Fibroblast of lung (primary cell): ENCODE data around the gene TMEM131. TPM values are rescaled to one million over a fixed set of nuclear protein-coding genes. Genes with fewer than 3 reads are reported as not detected.

Experiments
- DNase-seq, 2 donors: peaks; one replicate each; pipeline versions ENCODE4 v3.0.0 to v3.0.0-alpha.2; 2010; ENCODE audit warnings: low read depth in 2 of 2
- H2AFZ ChIP-seq: 2 replicates; pipeline ENCODE4 v1.5.1; 2012; ENCODE audit warnings: low read length, control low read depth, inconsistent platforms
- H3K27ac ChIP-seq: 2 replicates; pipeline ENCODE4 v1.5.1; 2011; ENCODE audit warnings: low read length, control low read depth; ENCODE audit not compliant: insufficient read depth
- H3K27me3 ChIP-seq: 2 replicates; pipeline ENCODE4 v1.5.1; 2011; ENCODE audit warnings: mild to moderate bottlenecking, low read length; ENCODE audit not compliant: control insufficient read depth, insufficient read depth
- H3K36me3 ChIP-seq: 2 replicates; pipeline ENCODE4 v1.5.1; 2011; ENCODE audit warnings: low read length; ENCODE audit not compliant: control insufficient read depth, insufficient read depth
- H3K4me1 ChIP-seq: 2 replicates; pipeline ENCODE4 v1.5.1; 2011; ENCODE audit warnings: low read length; ENCODE audit not compliant: control insufficient read depth, insufficient read depth; ENCODE audit errors: extremely low read depth
- H3K4me2 ChIP-seq: 2 replicates; pipeline ENCODE4 v1.5.1; 2011; ENCODE audit warnings: low read length, control low read depth; ENCODE audit not compliant: insufficient read depth; ENCODE audit errors: extremely low read depth
- H3K4me3 ChIP-seq, 4 experiments: fragments of 200-600 bp in 1 of 4; sonication (generic) in 1 of 4; replicated peaks in 1 of 4; 2 replicates each; pipeline ENCODE4 v1.5.1; 2011 to 2016; ENCODE audit warnings: low read length in 4 of 4, low read depth in 3 of 4, mild to moderate bottlenecking in 3 of 4, control low read depth in 2 of 4, inconsistent platforms in 1 of 4, mixed read lengths in 1 of 4; ENCODE audit not compliant: insufficient read depth in 1 of 4; ENCODE audit errors: control extremely low read depth in 1 of 4
- H3K79me2 ChIP-seq: 2 replicates; pipeline ENCODE4 v1.5.1; 2012; ENCODE audit warnings: mild to moderate bottlenecking, low read length, inconsistent platforms; ENCODE audit not compliant: control insufficient read depth, insufficient read depth
- H3K9ac ChIP-seq: 2 replicates; pipeline ENCODE4 v1.5.1; 2011; ENCODE audit warnings: mild to moderate bottlenecking, low read length, control low read depth; ENCODE audit not compliant: insufficient read depth
- H3K9me3 ChIP-seq: 2 replicates; pipeline ENCODE4 v1.5.1; 2012; ENCODE audit warnings: low read depth, low read length; ENCODE audit not compliant: control insufficient read depth, insufficient read depth
- H4K20me1 ChIP-seq: 2 replicates; pipeline ENCODE4 v1.5.1; 2011; ENCODE audit warnings: low read length; ENCODE audit not compliant: control insufficient read depth, insufficient read depth; ENCODE audit errors: extremely low read depth
- CTCF ChIP-seq, 2 donors: IDR thresholded peaks in 1 of 2; conservative IDR thresholded peaks in 1 of 2; 1 replicate in 1 of 2; 2 replicates in 1 of 2; pipeline ENCODE4 v1.5.1; 2011 to 2012; ENCODE audit warnings: low read length in 2 of 2, control low read depth in 1 of 2, inconsistent platforms in 1 of 2, low read depth in 1 of 2, mild to moderate bottlenecking in 1 of 2
- EZH2 ChIP-seq: IDR thresholded peaks from 2 replicates; pipeline ENCODE4 v1.5.1; 2012; ENCODE audit warnings: low read length, control low read depth, mild to moderate bottlenecking; ENCODE audit errors: missing control alignments
- polyA plus RNA-seq, 2 donors: library from polyadenylated mRNA; depleted of rRNA in 1 of 2; stranded (reverse) in 1 of 2; unstranded in 1 of 2; fragments of >200 nt; gene quantifications; 2 replicates each; pipeline ENCODE4 v1.2.1, GENCODE V29; 2011 to 2012; ENCODE audit warnings: missing spikeins in 1 of 2
- total RNA-seq: library from RNA; depleted of rRNA; stranded (reverse); fragments of >200 nt; gene quantifications from 2 replicates; pipeline ENCODE4 v1.2.1, GENCODE V29; 2014

The TMEM131 gene
- total and polyA plus RNA-seq, 2 donors (not counting 1 experiment from before 2014, with no cell fraction given) = 18.1 to 32.4 TPM

- no peak for TF ChIP-seq EZH2
- no peak for TF ChIP-seq CTCF (conservative IDR thresholded peaks at IDR 0.05 in 1 of 2, IDR thresholded peaks at IDR 0.05 in 1 of 2; ENCODE audit: low read depth in 1 of 2, low read length in 2 of 2)
- no peak for DNase-seq
These were observed 262.3 kb downstream of the TMEM131 start for GRCh38 chr2:97733341-97734035.

GRCh38 chr2:97732436-97733340 is 263.1 kb downstream of the TMEM131 start:
- H3K27ac ChIP-seq = no peak overlapping the region
- DNase-seq = no peak
- H3K79me2 ChIP-seq = no peaks in the 10 kb centered on the region
- H3K9ac ChIP-seq = no peak overlapping the region
- no peaks in the 10 kb centered on the region for H3K9me3 ChIP-seq
- no peaks in the 10 kb centered on the region for H4K20me1 ChIP-seq
- H2AFZ ChIP-seq = no peak overlapping the region
- no peak overlapping the region for H3K4me3 ChIP-seq
- H3K27me3 ChIP-seq = no peaks in the 10 kb centered on the region
- H3K36me3 ChIP-seq = no peaks in the 10 kb centered on the region
- H3K4me1 ChIP-seq = no peaks in the 10 kb centered on the region
- H3K4me2 ChIP-seq = no peak overlapping the region
- TF ChIP-seq EZH2 (no peak), CTCF (conservative IDR thresholded peaks at IDR 0.05 in 1 of 2, IDR thresholded peaks at IDR 0.05 in 1 of 2; ENCODE audit: low read depth in 1 of 2, low read length in 2 of 2) (no peak)

More at GRCh38 chr2:97733341-97734035, 262.3 kb downstream of the TMEM131 start:
- Histone ChIP-seq H4K20me1 (no peaks in the 10 kb centered on the region), H3K27ac (no peak overlapping the region), H3K4me3 (no peak overlapping the region), H3K27me3 (no peaks in the 10 kb centered on the region), H3K9ac (no peak overlapping the region), H3K36me3 (no peaks in the 10 kb centered on the region), H3K4me1 (no peaks in the 10 kb centered on the region), H3K79me2 (no peaks in the 10 kb centered on the region), H3K9me3 (no peaks in the 10 kb centered on the region), H2AFZ (no peak overlapping the region), H3K4me2 (no peak overlapping the region)

- TF ChIP-seq EZH2 (no peak), CTCF (conservative IDR thresholded peaks at IDR 0.05 in 1 of 2, IDR thresholded peaks at IDR 0.05 in 1 of 2; ENCODE audit: low read depth in 1 of 2, low read length in 2 of 2) (no peak)
These were observed 264.3 kb downstream of the TMEM131 start for GRCh38 chr2:97731274-97732020.

More at GRCh38 chr2:97731274-97732020, 264.3 kb downstream of the TMEM131 start:
- Histone ChIP-seq H3K9me3 (no peaks in the 10 kb centered on the region), H3K27me3 (no peaks in the 10 kb centered on the region), H3K79me2 (no peaks in the 10 kb centered on the region), H2AFZ (no peak overlapping the region), H3K4me1 (no peaks in the 10 kb centered on the region), H3K27ac (no peak overlapping the region), H3K9ac (no peak overlapping the region), H3K4me3 (no peak overlapping the region), H4K20me1 (no peaks in the 10 kb centered on the region), H3K4me2 (no peak overlapping the region), H3K36me3 (no peaks in the 10 kb centered on the region)
- DNase-seq = no peak
